Gastrocnemius medialis (tissue), 4 donors: ENCODE results near the gene TAP1.

Experiments used
- CTCF ChIP-seq, 5 experiments: fragments of 450-650 bp in 3 of 5; fragments of 200-600 bp in 2 of 5; sonication (generic) in 2 of 5; IDR thresholded peaks in 4 of 5; conservative IDR thresholded peaks in 1 of 5; 1 replicate in 4 of 5; 2 replicates in 1 of 5; pipeline ENCODE4 v1.5.1; 2016 to 2019; ENCODE audit warnings: antibody characterized with exemption in 5 of 5, mild to moderate bottlenecking in 3 of 5, moderate library complexity in 3 of 5
- POLR2A ChIP-seq, 2 donors: fragments of 450-650 bp; IDR thresholded peaks; one replicate each; pipeline ENCODE4 v1.6.1; 2017; ENCODE audit warnings: antibody characterized with exemption in 2 of 2, mild to moderate bottlenecking in 2 of 2, moderate library complexity in 2 of 2

GRCh38 chr6:32867022-32867477 lies 13.5 kb upstream of the TAP1 start:
- TF ChIP-seq POLR2A (IDR thresholded peaks at IDR 0.05) = no peak
- TF ChIP-seq CTCF (IDR thresholded peaks at IDR 0.05 in 4 of 5, conservative IDR thresholded peaks at IDR 0.05 in 1 of 5) = no peak
